Prostate gland (tissue), 2 donors: ENCODE results near the gene LTBP3.

Experiments used
- CTCF ChIP-seq, 4 experiments: fragments of 200-600 bp in 2 of 4; fragments of 450-650 bp in 2 of 4; sonication (generic) in 2 of 4; IDR thresholded peaks; 1 replicate in 3 of 4; 2 replicates in 1 of 4; pipeline ENCODE4 v1.5.1; 2016 to 2019; ENCODE audit warnings: antibody characterized with exemption in 4 of 4, mild to moderate bottlenecking in 2 of 4, moderate library complexity in 2 of 4
- POLR2AphosphoS5 ChIP-seq: sonication (generic); formaldehyde crosslinking; IDR thresholded peaks from one replicate; pipeline ENCODE4 v1.6.1; 2017; ENCODE audit warnings: antibody characterized with exemption

GRCh38 chr11:65516135-65516968 is 41.8 kb downstream of the LTBP3 start:
- no peak for TF ChIP-seq CTCF (IDR thresholded peaks at IDR 0.05)
- no peak for TF ChIP-seq POLR2AphosphoS5
